HepG2 (cell line): ENCODE data around the gene GPR37L1. TPM values are rescaled to one million over a fixed set of nuclear protein-coding genes. Genes with fewer than 3 reads are reported as not detected.
A peak's percentile ranks its signal among the peaks of the same experiment; 100 is the strongest.

Source experiments
- ATAC-seq: fragments of 200-7000 bp; cut with Tn5 transposase; 3 replicates; pipeline ENCODE4 v1.9.1; 2020; ENCODE audit warnings: mild to moderate bottlenecking, moderate library complexity
- BruUV-seq: library from RNA; stranded (reverse); fragments of 400-500 nt; replicated peaks from 2 replicates; lab custom pipeline; 2021; lab: Mats Ljungman, UMichigan
- CTCF ChIA-PET: fragments of 300-600 bp; formaldehyde crosslinking; extraction: SDS; loops from one replicate; lab custom pipeline; 2021; ENCODE audit warnings: low total read pairs, inconsistent platforms, low intra/inter-chr PET ratio; lab: Yijun Ruan, JAX
- POLR2A ChIA-PET: fragments of 350-600 bp; sonication (Branson Sonifier 250); formaldehyde crosslinking; loops from one replicate; lab custom pipeline; 2020; ENCODE audit warnings: antibody characterized with exemption, inconsistent platforms; lab: Yijun Ruan, JAX
- DNase-seq: peaks from one replicate; pipeline ENCODE4 v3.0.0-alpha.2; 2015; ENCODE audit warnings: low spot score
- FAIRE-seq: peaks from 3 replicates; lab custom pipeline; 2011; peaks lifted over from hg19 to GRCh38; lab: Jason Lieb, UNC
- H2AFZ ChIP-seq: one replicate; pipeline ENCODE4 v1.6.1; 2011; ENCODE audit warnings: low read length, inconsistent platforms
- H3K27ac ChIP-seq: fragments of 300-600 bp; 3 replicates; pipeline ENCODE4 v1.8.0; 2011; ENCODE audit warnings: mixed run types, mild to moderate bottlenecking, mixed read lengths, low read length, inconsistent platforms; ENCODE audit not compliant: insufficient read depth; ENCODE audit errors: extremely low read length
- H3K27me3 ChIP-seq, 2 experiments: fragments of 200-600 bp in 1 of 2; 2 replicates in 1 of 2; 3 replicates in 1 of 2; pipeline versions ENCODE4 v1.6.0 to v1.8.0; 2011; ENCODE audit warnings: low read length in 2 of 2, mild to moderate bottlenecking in 2 of 2, moderate library complexity in 2 of 2, inconsistent platforms in 1 of 2; ENCODE audit not compliant: insufficient read depth in 2 of 2, control insufficient read depth in 1 of 2
- H3K36me3 ChIP-seq, 2 experiments: fragments of 200-600 bp in 1 of 2; replicated peaks in 1 of 2; 2 replicates in 1 of 2; 3 replicates in 1 of 2; pipeline versions ENCODE4 v1.5.1 to v1.8.0; 2011; ENCODE audit warnings: low read length in 2 of 2, inconsistent platforms in 1 of 2; ENCODE audit not compliant: insufficient read depth in 2 of 2, control insufficient read depth in 1 of 2
- H3K4me1 ChIP-seq: 2 replicates; pipeline ENCODE4 v1.5.1; 2012; ENCODE audit warnings: low read length, inconsistent platforms; ENCODE audit not compliant: insufficient read depth
- H3K4me2 ChIP-seq: 2 replicates; pipeline ENCODE4 v1.6.0; 2011; ENCODE audit warnings: low read depth, low read length, inconsistent platforms
- H3K4me3 ChIP-seq, 3 experiments: fragments of 200-600 bp in 1 of 3; sonication (generic), shearing (Covaris generic) in 1 of 3; replicated peaks in 1 of 3; 2 replicates each; pipeline ENCODE4 v1.5.1; 2011 to 2016; ENCODE audit warnings: low read length in 3 of 3, inconsistent platforms in 2 of 3, low read depth in 2 of 3, mild to moderate bottlenecking in 2 of 3, control low read depth in 1 of 3, mixed read lengths in 1 of 3; ENCODE audit not compliant: insufficient read depth in 1 of 3
- H3K79me2 ChIP-seq: one replicate; pipeline ENCODE4 v1.6.1; 2011; ENCODE audit warnings: low read length, inconsistent platforms; ENCODE audit not compliant: insufficient read depth
- H3K9ac ChIP-seq: 2 replicates; pipeline ENCODE4 v1.6.0; 2011; ENCODE audit warnings: mild to moderate bottlenecking, low read depth, low read length, inconsistent platforms; ENCODE audit not compliant: insufficient read depth
- H3K9me3 ChIP-seq: 2 replicates; pipeline ENCODE4 v1.5.1; 2012; ENCODE audit warnings: mild to moderate bottlenecking, low read length
- H4K20me1 ChIP-seq: 2 replicates; pipeline ENCODE4 v1.6.0; 2011; ENCODE audit warnings: inconsistent platforms, mild to moderate bottlenecking, low read length, moderate library complexity; ENCODE audit not compliant: insufficient read depth
- ATF3 ChIP-seq: sonication (generic); formaldehyde crosslinking; IDR thresholded peaks from 2 replicates; pipeline ENCODE4 v1.4.0; 2020; ENCODE audit warnings: missing genetic modification reagents
- ATF7 ChIP-seq, 2 experiments: fragments of 450-650 bp in 1 of 2; sonication (generic) in 1 of 2; formaldehyde crosslinking in 1 of 2; IDR thresholded peaks; 2 replicates each; pipeline versions ENCODE4 v1.4.0 to v1.6.1; 2016 to 2020; ENCODE audit warnings: antibody characterized with exemption in 1 of 2, mild to moderate bottlenecking in 1 of 2, missing genetic modification reagents in 1 of 2
- DMAP1 ChIP-seq: IDR thresholded peaks from 2 replicates; pipeline ENCODE4 v1.6.1; 2016
- DPF2 ChIP-seq: sonication (generic); formaldehyde crosslinking; IDR thresholded peaks from 2 replicates; pipeline ENCODE4 v1.4.0; 2020; ENCODE audit warnings: mild to moderate bottlenecking, low read depth, missing genetic modification reagents, borderline replicate concordance
- ETV6 ChIP-seq: sonication (generic); formaldehyde crosslinking; conservative IDR thresholded peaks from 2 replicates; pipeline ENCODE4 v1.4.0; 2020; ENCODE audit warnings: missing genetic modification reagents
- LRRFIP1 ChIP-seq: sonication (generic); formaldehyde crosslinking; conservative IDR thresholded peaks from 2 replicates; pipeline ENCODE4 v1.4.0; 2020; ENCODE audit warnings: missing genetic modification reagents
- MTF1 ChIP-seq: sonication (generic); formaldehyde crosslinking; IDR thresholded peaks from 2 replicates; pipeline ENCODE4 v1.5.0; 2020; ENCODE audit warnings: missing genetic modification reagents
- RBFOX2 ChIP-seq: fragments of 200-400 bp; formaldehyde crosslinking; IDR thresholded peaks from 2 replicates; pipeline ENCODE4 v1.6.1; 2017; ENCODE audit warnings: low read depth, mild to moderate bottlenecking, low read length
- SKIL ChIP-seq: sonication (generic); formaldehyde crosslinking; IDR thresholded peaks from 2 replicates; pipeline ENCODE4 v1.8.0; 2022; ENCODE audit warnings: missing genetic modification reagents, mild to moderate bottlenecking, moderate library complexity, borderline replicate concordance
- SP5 ChIP-seq: IDR thresholded peaks from 2 replicates; pipeline ENCODE4 v1.6.1; 2016; ENCODE audit warnings: low read depth, borderline replicate concordance
- TOPORS ChIP-seq: sonication (generic); formaldehyde crosslinking; IDR thresholded peaks from 2 replicates; pipeline ENCODE4 v1.8.0; 2023; ENCODE audit warnings: mild to moderate bottlenecking, missing genetic modification reagents
- TRIM22 ChIP-seq: fragments of 450-650 bp; IDR thresholded peaks from 2 replicates; pipeline ENCODE4 v1.6.1; 2017
- ZNF570 ChIP-seq: sonication (generic); formaldehyde crosslinking; IDR thresholded peaks from 2 replicates; pipeline ENCODE4 v1.4.0; 2020; ENCODE audit warnings: mild to moderate bottlenecking, missing genetic modification reagents, borderline replicate concordance
- WGBS: methylation state at CpG from one replicate; pipeline ENCODE4 v1.1.6; 2017; ENCODE audit warnings: low lambda C conversion rate; 5-methylcytosine and 5-hydroxymethylcytosine counted together
- in situ Hi-C: cut with HindIII; loops from 2 replicates; pipeline ENCODE4 v1.10.0; 2017; ENCODE audit warnings: low pct_unique_long_range_greater_than_20kb; ENCODE audit not compliant: extremely low pct_ligation_motif_present
- intact Hi-C: fragments of 100-400 bp; cut with micrococcal nuclease; formaldehyde crosslinking; loops from one replicate; pipeline ENCODE4 v1.10.0; 2022; ENCODE audit not compliant: unreplicated experiment
- polyA plus RNA-seq, 8 experiments: library from polyadenylated mRNA; depleted of rRNA in 3 of 8; stranded (reverse) in 7 of 8; unstranded in 1 of 8; fragments of >200 nt; fragmentation: Illumina TruSeq in 4 of 8; extraction: Trizol in 4 of 8; gene quantifications; 2 replicates each; pipeline versions ENCODE4 v1.2.1 to v1.2.3, GENCODE V29; 2011 to 2016; ENCODE audit warnings: low read depth in 4 of 8, missing spikeins in 1 of 8, mixed read lengths in 1 of 8; ENCODE audit not compliant: insufficient read depth in 1 of 8
- total RNA-seq, 5 experiments: library from RNA; depleted of rRNA; stranded (reverse); fragments of >200 nt; fragmentation: Illumina TruSeq; extraction: Trizol; gene quantifications; 2 replicates each; pipeline ENCODE4 v1.2.3, GENCODE V29; 2016; ENCODE audit warnings: low read depth in 1 of 5
- TF ChIP-seq, protein P1 (sequence below): sonication (generic); formaldehyde crosslinking; IDR thresholded peaks from 2 replicates; pipeline ENCODE4 v1.5.0; 2020; ENCODE audit warnings: missing genetic modification reagents

Gene GPR37L1
- total and polyA plus RNA-seq, 2 of the 13 experiments (the other 11 are each of a cell fraction or from before 2014, with no cell fraction given), result 0.13 TPM; not detected in 1

GRCh38 chr1:202084791-202085681, 37.7 kb upstream of the GPR37L1 start:
- peak; percentile 88 for ATAC-seq
- peak; percentile 58 for TF ChIP-seq DPF2
- TF ChIP-seq TRIM22, result no peak
- TF ChIP-seq, protein P1, sequence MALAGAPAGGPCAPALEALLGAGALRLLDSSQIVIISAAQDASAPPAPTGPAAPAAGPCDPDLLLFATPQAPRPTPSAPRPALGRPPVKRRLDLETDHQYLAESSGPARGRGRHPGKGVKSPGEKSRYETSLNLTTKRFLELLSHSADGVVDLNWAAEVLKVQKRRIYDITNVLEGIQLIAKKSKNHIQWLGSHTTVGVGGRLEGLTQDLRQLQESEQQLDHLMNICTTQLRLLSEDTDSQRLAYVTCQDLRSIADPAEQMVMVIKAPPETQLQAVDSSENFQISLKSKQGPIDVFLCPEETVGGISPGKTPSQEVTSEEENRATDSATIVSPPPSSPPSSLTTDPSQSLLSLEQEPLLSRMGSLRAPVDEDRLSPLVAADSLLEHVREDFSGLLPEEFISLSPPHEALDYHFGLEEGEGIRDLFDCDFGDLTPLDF (CRISPR knock-in tag), result no peak
- peak; percentile 61 for TF ChIP-seq DMAP1 (CRISPR knock-in tag)
- TF ChIP-seq SKIL (CRISPR knock-in tag), result peak; percentile 59; the same call in 1 of the 2 replicates
- TF ChIP-seq ZNF570 (CRISPR knock-in tag), result no peak
- no peak for TF ChIP-seq MTF1 (CRISPR knock-in tag)
- TF ChIP-seq ATF3, result peak; percentile 36; the same call in 1 of the 2 replicates
- no peak for TF ChIP-seq LRRFIP1 (CRISPR knock-in tag)
- TF ChIP-seq ATF7 (IDR thresholded peaks at IDR 0.05), result no peak
- TF ChIP-seq ATF7 (CRISPR knock-in tag; IDR thresholded peaks at IDR 0.05), result no peak; the same call in 1 of the 2 replicates
- TF ChIP-seq TOPORS (CRISPR knock-in tag), result no peak
- TF ChIP-seq SP5 (CRISPR knock-in tag), result peak; percentile 20; the same call in 1 of the 2 replicates
- peak; percentile 48; the same call in 1 of the 2 replicates for TF ChIP-seq RBFOX2
- TF ChIP-seq ETV6 (CRISPR knock-in tag), result no peak; the same call in 1 of the 2 replicates

More at GRCh38 chr1:202084791-202085681, 37.7 kb upstream of the GPR37L1 start:
- Histone ChIP-seq H2AFZ (no peak overlapping the region), H3K4me1 (peaks cover 91% of the 10 kb centered on the region), H3K27ac (peak overlapping the region; percentile 96), H3K36me3 (no peaks in the 10 kb centered on the region), H3K9ac (peak overlapping the region; percentile 89), H3K9me3 (no peaks in the 10 kb centered on the region), H3K4me2 (peak overlapping the region; percentile 93), H3K27me3 (no peaks in the 10 kb centered on the region), H3K79me2 (no peaks in the 10 kb centered on the region), H3K4me3 (peak overlapping the region; percentile 16 to 68 (median 27); a peak in 3 of 6 replicates), H4K20me1 (no peaks in the 10 kb centered on the region)
- CTCF ChIA-PET, result interaction anchor here (0.7 kb wide), 1 partner anchor 34 kb away, joined by 3 read pairs; no protein-coding TSS in a partner anchor
- BruUV-seq, result TSS peak; percentile 95
- DNase-seq (peak; percentile 99), FAIRE-seq (peak; percentile 85)
- 2% methylated on average over 12 of the region's 16 CpGs for WGBS
- intact Hi-C loops, result loop anchor here (1.0 kb wide), 2 partner anchors 9 to 42 kb away; no protein-coding TSS in a partner anchor
- in situ Hi-C loops, result no loop called here
- POLR2A ChIA-PET, result interaction anchor here (1.0 to 8.0 kb wide), 17 partner anchors 10 to 103 kb away, joined by 3 to 118 read pairs (median 8); partner anchors contain the start of genes ELF3 and RNPEP
